WI38 (cell line): ENCODE results near the gene SPCS1.

Source experiments
- H3K4me3 ChIP-seq: 2 replicates; pipeline ENCODE4 v1.5.1; 2011; ENCODE audit warnings: low read depth, mild to moderate bottlenecking, control low read depth, low read length
- CTCF ChIP-seq: IDR thresholded peaks from 2 replicates; pipeline ENCODE4 v1.5.1; 2012; ENCODE audit warnings: low read depth, mild to moderate bottlenecking, control low read depth, low read length

Gene SPCS1

DNA sequence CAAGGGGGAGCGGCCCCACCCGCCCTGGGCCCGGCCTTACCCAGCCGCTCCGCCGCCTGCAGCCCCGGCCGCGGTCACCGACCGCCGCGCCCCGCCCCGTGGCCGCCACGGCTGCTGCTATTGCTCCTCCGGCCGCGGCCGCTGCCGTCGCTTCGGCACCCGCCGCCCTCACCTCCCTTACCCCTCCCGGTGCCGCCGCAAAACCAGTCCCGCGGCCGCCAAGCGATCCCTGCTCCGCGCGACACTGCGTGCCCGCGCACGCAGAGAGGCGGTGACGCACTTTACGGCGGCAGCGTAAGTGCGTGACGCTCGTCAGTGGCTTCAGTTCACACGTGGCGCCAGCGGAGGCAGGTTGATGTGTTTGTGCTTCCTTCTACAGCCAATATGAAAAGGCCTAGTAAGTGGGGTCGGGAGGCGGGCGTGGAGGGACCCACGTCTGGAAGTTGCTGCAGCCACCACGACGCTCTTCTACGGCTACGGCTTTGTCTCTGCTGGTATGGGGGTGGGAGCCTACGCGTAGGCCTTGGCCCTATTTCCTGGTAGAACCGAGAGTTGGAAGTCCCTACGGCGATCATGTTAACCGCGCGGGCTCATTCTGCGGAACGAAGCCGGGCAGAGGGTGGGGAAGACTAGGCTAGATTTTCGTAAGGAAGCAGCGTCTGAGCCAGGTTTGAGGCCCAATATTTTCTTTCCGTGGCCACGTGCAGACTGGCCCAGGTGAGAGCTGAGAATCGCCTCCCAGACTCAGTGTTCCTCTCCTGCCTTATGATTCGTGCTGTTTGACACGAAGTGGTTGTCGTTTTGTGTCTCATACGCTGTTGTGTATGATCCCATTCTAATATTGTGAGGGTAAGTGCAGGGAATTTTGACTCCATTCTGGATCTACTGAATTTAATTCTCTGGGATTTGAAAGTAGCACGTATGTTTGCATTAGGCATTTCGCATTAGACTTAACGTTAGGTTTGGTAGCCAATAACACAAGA is 19.9 kb upstream of the SPCS1 start, which contains the start of the genes GNL3 and PBRM1:
TSS of gene GNL3 (plus strand) at position 324 of the 983 bp plus-strand sequence. CDS start at position 385, 61 bp downstream.
TSS of gene PBRM1 (minus strand) at position 205 of the 983 bp plus-strand sequence.
- no peak for TF ChIP-seq CTCF
- H3K4me3 ChIP-seq: peak within 1 kb of the TSS; percentile 100

DNA sequence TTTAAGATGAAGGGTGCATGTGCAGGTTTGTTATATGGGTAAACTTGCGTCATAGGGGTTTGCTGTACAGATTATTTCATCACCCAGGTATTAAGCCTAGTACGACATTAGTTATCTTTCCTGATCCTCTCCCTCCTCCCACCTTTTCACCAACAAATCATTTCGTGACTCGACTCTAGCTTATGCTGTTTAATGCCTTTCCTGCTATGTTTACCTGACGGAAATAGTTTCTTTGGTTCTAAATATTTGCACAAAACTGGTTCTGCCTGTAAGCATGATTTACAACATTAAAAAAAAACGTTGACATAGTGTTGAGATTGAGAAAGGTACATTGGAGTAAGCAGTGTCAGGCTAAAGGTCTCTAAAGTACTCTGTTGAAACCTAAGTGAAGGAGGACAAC is 17.6 kb upstream of the SPCS1 start:
- no peak overlapping the region for H3K4me3 ChIP-seq
- TF ChIP-seq CTCF: no peak

GRCh38 chr3:52689151-52689550 is 16.8 kb upstream of the SPCS1 start:
- TF ChIP-seq CTCF: no peak
- H3K4me3 ChIP-seq: no peak overlapping the region

DNA sequence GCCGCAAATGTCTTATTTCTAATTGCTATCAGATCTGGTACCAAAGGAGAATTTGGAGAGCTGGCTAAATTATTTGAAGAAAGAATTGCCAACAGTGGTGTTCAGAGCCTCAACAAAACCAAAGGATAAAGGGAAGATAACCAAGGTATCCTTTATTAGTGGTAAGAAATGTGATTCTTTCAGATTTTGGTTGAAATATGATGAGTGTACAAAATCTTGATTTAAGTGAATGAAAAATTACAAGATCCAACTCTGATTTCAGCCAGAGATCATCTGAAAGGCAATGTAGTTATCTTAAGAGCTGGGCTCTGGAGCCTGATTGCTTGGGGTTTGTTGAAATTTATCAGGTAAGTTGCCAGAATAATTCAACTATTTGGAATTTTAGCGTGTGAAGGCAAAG is 15.3 kb upstream of the SPCS1 start:
- no peak overlapping the region for H3K4me3 ChIP-seq
- TF ChIP-seq CTCF: no peak

DNA sequence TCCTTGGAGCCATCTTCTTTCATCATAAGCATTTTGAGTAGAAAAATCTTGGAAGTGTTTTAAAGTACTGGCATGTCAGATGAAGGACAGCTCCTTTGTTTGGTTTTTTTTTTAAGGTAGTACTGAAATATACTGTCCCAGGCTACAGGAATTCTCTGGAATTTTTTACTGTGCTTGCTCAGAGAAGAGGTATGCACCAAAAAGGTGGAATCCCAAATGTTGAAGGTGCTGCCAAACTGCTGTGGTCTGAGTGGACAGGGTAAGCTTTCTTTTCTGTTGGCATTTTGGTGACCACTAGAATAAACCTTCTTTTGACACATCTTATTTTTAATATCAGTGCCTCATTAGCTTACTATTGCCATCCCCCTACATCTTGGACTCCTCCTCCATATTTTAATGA is 12.8 kb upstream of the SPCS1 start:
- H3K4me3 ChIP-seq: no peak overlapping the region
- TF ChIP-seq CTCF: no peak

DNA sequence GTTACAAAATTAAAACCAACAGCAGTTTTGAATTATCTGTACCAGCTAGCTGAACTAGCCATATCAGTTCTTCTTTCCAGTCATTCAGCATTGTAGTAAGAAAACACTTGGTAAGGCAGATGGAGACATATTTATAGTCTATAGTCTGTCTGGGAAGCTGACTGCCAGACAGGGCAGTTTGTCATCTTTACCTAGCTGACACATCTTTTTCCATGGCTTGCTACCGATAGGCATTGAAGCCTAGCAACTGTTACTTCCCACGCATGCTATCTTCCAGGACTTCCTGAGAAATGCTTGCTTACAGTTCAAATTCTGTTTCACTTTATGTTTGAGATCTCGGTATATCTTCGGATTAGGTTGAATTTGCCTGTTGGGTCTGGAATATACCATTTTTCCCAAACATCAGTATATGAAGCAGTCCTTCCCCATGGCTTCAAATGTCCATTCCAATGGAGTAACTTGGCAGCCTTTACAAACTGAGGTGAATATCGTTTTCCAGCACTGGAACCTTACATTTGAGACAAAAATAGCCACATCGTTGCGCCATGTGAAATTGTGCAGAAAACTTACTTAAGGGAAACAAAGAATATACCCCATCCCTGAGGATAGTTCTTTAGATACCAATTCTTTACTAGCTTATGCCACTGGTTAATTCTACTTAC is 11.2 kb upstream of the SPCS1 start:
- no peak for TF ChIP-seq CTCF
- H3K4me3 ChIP-seq: no peak overlapping the region
